HepG2 (cell line): ENCODE results near the gene METTL5. TPM values are rescaled to one million over a fixed set of nuclear protein-coding genes. Genes with fewer than 3 reads are reported as not detected.

ENCODE experiments used
- GFI1 ChIP-seq: sonication (generic); formaldehyde crosslinking; IDR thresholded peaks from 2 replicates; pipeline ENCODE4 v1.5.0; 2020; ENCODE audit warnings: missing genetic modification reagents, mild to moderate bottlenecking, borderline replicate concordance
- GLI4 ChIP-seq: sonication (generic); formaldehyde crosslinking; IDR thresholded peaks from 2 replicates; pipeline ENCODE4 v1.5.1; 2020; ENCODE audit warnings: missing genetic modification reagents, mild to moderate bottlenecking, moderate library complexity, borderline replicate concordance
- HMGA1 ChIP-seq: sonication (generic); formaldehyde crosslinking; conservative IDR thresholded peaks from 2 replicates; pipeline ENCODE4 v1.4.0; 2020; ENCODE audit warnings: missing genetic modification reagents
- JDP2 ChIP-seq: sonication (generic); formaldehyde crosslinking; IDR thresholded peaks from 2 replicates; pipeline ENCODE4 v1.8.1; 2022; ENCODE audit warnings: missing genetic modification reagents, borderline replicate concordance
- KDM3A ChIP-seq: IDR thresholded peaks from 2 replicates; pipeline ENCODE4 v1.6.1; 2018; ENCODE audit warnings: low read depth, missing compliant biosample characterization
- KLF16 ChIP-seq, 2 experiments: sonication (generic) in 1 of 2; formaldehyde crosslinking in 1 of 2; IDR thresholded peaks; 2 replicates each; pipeline versions ENCODE4 v1.6.1 to v1.8.0; 2016 to 2023; ENCODE audit warnings: missing genetic modification reagents in 2 of 2, missing compliant biosample characterization in 1 of 2
- MATR3 ChIP-seq: sonication (generic); formaldehyde crosslinking; IDR thresholded peaks from 2 replicates; pipeline ENCODE4 v1.4.0; 2020; ENCODE audit warnings: missing genetic modification reagents
- MXD4 ChIP-seq: IDR thresholded peaks from 2 replicates; pipeline ENCODE4 v1.6.1; 2016; ENCODE audit warnings: mild to moderate bottlenecking, missing biosample characterization, missing genetic modification reagents
- MXI1 ChIP-seq: IDR thresholded peaks from 3 replicates; pipeline ENCODE4 v1.6.1; 2012; ENCODE audit warnings: low read depth, low read length, inconsistent platforms, borderline replicate concordance
- POLR2G ChIP-seq: fragments of 200-400 bp; formaldehyde crosslinking; IDR thresholded peaks from 2 replicates; pipeline ENCODE4 v1.6.1; 2018; ENCODE audit warnings: mild to moderate bottlenecking, low read depth, low read length, moderate library complexity
- RXRB ChIP-seq: IDR thresholded peaks from 2 replicates; pipeline ENCODE4 v1.6.1; 2016; ENCODE audit warnings: borderline replicate concordance, missing genetic modification reagents, missing compliant biosample characterization
- TCF7L2 ChIP-seq: IDR thresholded peaks from 2 replicates; pipeline ENCODE4 v1.6.1; 2011; ENCODE audit warnings: mild to moderate bottlenecking, low read depth, low read length, moderate library complexity
- ZBTB7B ChIP-seq: sonication (generic); formaldehyde crosslinking; IDR thresholded peaks from 2 replicates; pipeline ENCODE4 v1.4.0; 2020; ENCODE audit warnings: missing genetic modification reagents
- ZNF180 ChIP-seq: sonication (generic); formaldehyde crosslinking; IDR thresholded peaks from 2 replicates; pipeline ENCODE4 v1.4.0; 2020; ENCODE audit warnings: low read depth, missing genetic modification reagents, borderline replicate concordance
- ZNF34 ChIP-seq: sonication (generic); formaldehyde crosslinking; IDR thresholded peaks from 2 replicates; pipeline ENCODE4 v1.4.0; 2020; ENCODE audit warnings: mild to moderate bottlenecking, missing genetic modification reagents, borderline replicate concordance
- ZNF44 ChIP-seq: sonication (generic); formaldehyde crosslinking; IDR thresholded peaks from 2 replicates; pipeline ENCODE4 v1.5.1; 2020; ENCODE audit warnings: mild to moderate bottlenecking, missing genetic modification reagents
- ZNF615 ChIP-seq: sonication (generic); formaldehyde crosslinking; IDR thresholded peaks from 2 replicates; pipeline ENCODE4 v1.5.0; 2020; ENCODE audit warnings: mild to moderate bottlenecking, missing genetic modification reagents, borderline replicate concordance
- ZNF766 ChIP-seq: sonication (generic); formaldehyde crosslinking; IDR thresholded peaks from 2 replicates; pipeline ENCODE4 v1.5.0; 2020; ENCODE audit warnings: missing genetic modification reagents, borderline replicate concordance
- ZNF883 ChIP-seq: sonication (generic); formaldehyde crosslinking; IDR thresholded peaks from 2 replicates; pipeline ENCODE4 v1.5.1; 2020; ENCODE audit warnings: mild to moderate bottlenecking, missing genetic modification reagents; ENCODE audit errors: not compliant biosample characterization
- polyA plus RNA-seq, 8 experiments: library from polyadenylated mRNA; depleted of rRNA in 3 of 8; stranded (reverse) in 7 of 8; unstranded in 1 of 8; fragments of >200 nt; fragmentation: Illumina TruSeq in 4 of 8; extraction: Trizol in 4 of 8; gene quantifications; 2 replicates each; pipeline versions ENCODE4 v1.2.1 to v1.2.3, GENCODE V29; 2011 to 2016; ENCODE audit warnings: low read depth in 4 of 8, missing spikeins in 1 of 8, mixed read lengths in 1 of 8; ENCODE audit not compliant: insufficient read depth in 1 of 8
- total RNA-seq, 5 experiments: library from RNA; depleted of rRNA; stranded (reverse); fragments of >200 nt; fragmentation: Illumina TruSeq; extraction: Trizol; gene quantifications; 2 replicates each; pipeline ENCODE4 v1.2.3, GENCODE V29; 2016; ENCODE audit warnings: low read depth in 1 of 5
- TF ChIP-seq, protein P1 (sequence below): sonication (generic); formaldehyde crosslinking; IDR thresholded peaks from 2 replicates; pipeline ENCODE4 v1.8.0; 2022; ENCODE audit warnings: mild to moderate bottlenecking, missing genetic modification reagents, moderate library complexity
- TF ChIP-seq, protein P2 (sequence below): sonication (generic); formaldehyde crosslinking; IDR thresholded peaks from 2 replicates; pipeline ENCODE4 v1.4.0; 2020; ENCODE audit warnings: mild to moderate bottlenecking, missing genetic modification reagents
- TF ChIP-seq, protein P3 (sequence below): sonication (generic); formaldehyde crosslinking; IDR thresholded peaks from 2 replicates; pipeline ENCODE4 v1.5.0; 2020; ENCODE audit warnings: mild to moderate bottlenecking, missing genetic modification reagents
- TF ChIP-seq, protein P4 (sequence below): IDR thresholded peaks from 2 replicates; pipeline ENCODE4 v1.6.1; 2018; ENCODE audit warnings: missing genetic modification reagents
- TF ChIP-seq, protein P5 (sequence below): sonication (generic); formaldehyde crosslinking; IDR thresholded peaks from 2 replicates; pipeline ENCODE4 v1.5.0; 2020; ENCODE audit warnings: missing genetic modification reagents

METTL5 gene
- total and polyA plus RNA-seq, 2 of the 13 experiments (the other 11 are each of a cell fraction or from before 2014, with no cell fraction given) = 50.7 to 95.1 TPM

DNA sequence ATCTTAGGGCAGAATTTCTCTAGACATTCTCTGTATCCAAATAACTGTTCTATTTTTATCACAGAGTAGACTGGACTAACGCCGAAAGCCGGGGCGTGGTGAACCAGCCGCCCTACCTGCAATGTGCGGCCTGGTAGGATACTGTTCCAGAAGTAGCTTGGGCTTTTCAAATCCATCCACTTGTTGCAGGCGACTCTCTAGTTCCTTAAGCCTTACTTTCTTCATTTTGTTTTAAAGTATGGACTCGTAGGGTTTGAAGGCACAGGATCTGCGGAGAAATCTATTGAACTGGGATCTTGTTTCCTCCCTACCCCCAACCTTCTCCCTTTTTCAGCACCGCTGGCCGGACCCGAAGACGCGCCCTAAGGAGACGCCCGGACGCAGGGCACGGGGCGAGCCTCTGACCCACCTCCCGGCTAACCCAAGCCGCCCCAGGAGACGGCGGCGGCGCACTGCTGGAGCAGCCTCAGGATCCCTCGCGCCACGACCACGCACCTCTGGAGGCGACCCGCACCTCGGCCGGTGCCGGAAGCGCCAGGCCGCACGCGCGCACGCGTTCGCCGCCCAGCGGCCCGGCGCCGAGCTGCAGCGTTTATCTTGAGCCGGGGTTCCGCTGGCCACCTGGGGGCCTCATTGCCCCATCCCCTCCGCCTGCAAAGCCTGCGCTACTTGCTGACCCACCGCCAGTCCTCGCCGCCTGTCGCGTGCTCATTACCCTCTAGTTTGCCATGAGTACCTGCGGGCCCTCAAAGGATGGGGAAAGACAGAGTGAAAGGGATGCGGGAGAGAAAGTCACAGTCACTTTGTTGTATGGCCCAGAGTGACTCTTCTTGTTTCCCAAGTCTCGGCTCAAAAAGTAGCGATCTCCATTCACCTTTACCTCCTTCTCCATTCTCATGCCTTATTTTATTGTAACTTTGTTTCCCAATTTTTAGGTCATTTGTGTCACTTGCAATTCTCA, at the start of gene METTL5 (continued):
- TF ChIP-seq TCF7L2 (no peak), ZNF34 (CRISPR knock-in tag) (peak; percentile 90; the same call in 1 of the 2 replicates), ZNF766 (peak; percentile 88; the same call in 1 of the 2 replicates), KLF16 (CRISPR knock-in tag; IDR thresholded peaks at IDR 0.05) (peak; percentile 49 to 77; a peak in 2 of 4 replicates), KDM3A (CRISPR knock-in tag) (peak; percentile 88), HMGA1 (no peak), MATR3 (no peak), JDP2 (no peak), ZNF615 (CRISPR knock-in tag) (peak; percentile 54; the same call in 1 of the 2 replicates), ZBTB7B (CRISPR knock-in tag) (no peak), GLI4 (peak; percentile 91; the same call in 1 of the 2 replicates), MXD4 (CRISPR knock-in tag) (peak; percentile 90), RXRB (CRISPR knock-in tag) (no peak), MXI1 (peak; percentile 96), ZNF180 (CRISPR knock-in tag) (no peak), GFI1 (CRISPR knock-in tag) (peak; percentile 87), POLR2G (peak; percentile 96), ZNF44 (CRISPR knock-in tag) (peak; percentile 94), ZNF883 (CRISPR knock-in tag) (peak; percentile 95)
- TF ChIP-seq, protein P1, sequence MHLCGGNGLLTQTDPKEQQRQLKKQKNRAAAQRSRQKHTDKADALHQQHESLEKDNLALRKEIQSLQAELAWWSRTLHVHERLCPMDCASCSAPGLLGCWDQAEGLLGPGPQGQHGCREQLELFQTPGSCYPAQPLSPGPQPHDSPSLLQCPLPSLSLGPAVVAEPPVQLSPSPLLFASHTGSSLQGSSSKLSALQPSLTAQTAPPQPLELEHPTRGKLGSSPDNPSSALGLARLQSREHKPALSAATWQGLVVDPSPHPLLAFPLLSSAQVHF (CRISPR knock-in tag) = no peak
- TF ChIP-seq, protein P2, sequence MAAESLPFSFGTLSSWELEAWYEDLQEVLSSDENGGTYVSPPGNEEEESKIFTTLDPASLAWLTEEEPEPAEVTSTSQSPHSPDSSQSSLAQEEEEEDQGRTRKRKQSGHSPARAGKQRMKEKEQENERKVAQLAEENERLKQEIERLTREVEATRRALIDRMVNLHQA (CRISPR knock-in tag) = 0 out of 2 replicates have a peak, but pooled peaks have one; percentile 52
- TF ChIP-seq, protein P3, sequence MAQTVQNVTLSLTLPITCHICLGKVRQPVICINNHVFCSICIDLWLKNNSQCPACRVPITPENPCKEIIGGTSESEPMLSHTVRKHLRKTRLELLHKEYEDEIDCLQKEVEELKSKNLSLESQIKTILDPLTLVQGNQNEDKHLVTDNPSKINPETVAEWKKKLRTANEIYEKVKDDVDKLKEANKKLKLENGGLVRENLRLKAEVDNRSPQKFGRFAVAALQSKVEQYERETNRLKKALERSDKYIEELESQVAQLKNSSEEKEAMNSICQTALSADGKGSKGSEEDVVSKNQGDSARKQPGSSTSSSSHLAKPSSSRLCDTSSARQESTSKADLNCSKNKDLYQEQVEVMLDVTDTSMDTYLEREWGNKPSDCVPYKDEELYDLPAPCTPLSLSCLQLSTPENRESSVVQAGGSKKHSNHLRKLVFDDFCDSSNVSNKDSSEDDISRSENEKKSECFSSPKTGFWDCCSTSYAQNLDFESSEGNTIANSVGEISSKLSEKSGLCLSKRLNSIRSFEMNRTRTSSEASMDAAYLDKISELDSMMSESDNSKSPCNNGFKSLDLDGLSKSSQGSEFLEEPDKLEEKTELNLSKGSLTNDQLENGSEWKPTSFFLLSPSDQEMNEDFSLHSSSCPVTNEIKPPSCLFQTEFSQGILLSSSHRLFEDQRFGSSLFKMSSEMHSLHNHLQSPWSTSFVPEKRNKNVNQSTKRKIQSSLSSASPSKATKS (CRISPR knock-in tag) = no peak
- TF ChIP-seq, protein P4, sequence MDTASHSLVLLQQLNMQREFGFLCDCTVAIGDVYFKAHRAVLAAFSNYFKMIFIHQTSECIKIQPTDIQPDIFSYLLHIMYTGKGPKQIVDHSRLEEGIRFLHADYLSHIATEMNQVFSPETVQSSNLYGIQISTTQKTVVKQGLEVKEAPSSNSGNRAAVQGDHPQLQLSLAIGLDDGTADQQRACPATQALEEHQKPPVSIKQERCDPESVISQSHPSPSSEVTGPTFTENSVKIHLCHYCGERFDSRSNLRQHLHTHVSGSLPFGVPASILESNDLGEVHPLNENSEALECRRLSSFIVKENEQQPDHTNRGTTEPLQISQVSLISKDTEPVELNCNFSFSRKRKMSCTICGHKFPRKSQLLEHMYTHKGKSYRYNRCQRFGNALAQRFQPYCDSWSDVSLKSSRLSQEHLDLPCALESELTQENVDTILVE = no peak; the same call in 1 of the 2 replicates
- TF ChIP-seq, protein P5, sequence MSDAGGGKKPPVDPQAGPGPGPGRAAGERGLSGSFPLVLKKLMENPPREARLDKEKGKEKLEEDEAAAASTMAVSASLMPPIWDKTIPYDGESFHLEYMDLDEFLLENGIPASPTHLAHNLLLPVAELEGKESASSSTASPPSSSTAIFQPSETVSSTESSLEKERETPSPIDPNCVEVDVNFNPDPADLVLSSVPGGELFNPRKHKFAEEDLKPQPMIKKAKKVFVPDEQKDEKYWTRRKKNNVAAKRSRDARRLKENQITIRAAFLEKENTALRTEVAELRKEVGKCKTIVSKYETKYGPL (CRISPR knock-in tag) = peak; percentile 83; the same call in 1 of the 2 replicates
